Esophagus squamous epithelium (tissue), 4 donors: Measurements from ENCODE around the gene XAGE1A.
"Not testable (repeated sequence)": the region's sequence is repeated elsewhere in the genome, so short reads cannot be mapped to it uniquely, and the experiment has no call there.

Experiments
- CTCF ChIP-seq, 6 experiments: fragments of 450-650 bp in 4 of 6; fragments of 200-600 bp in 2 of 6; sonication (generic) in 2 of 6; IDR thresholded peaks; one replicate each; pipeline ENCODE4 v1.5.1; 2016 to 2019; ENCODE audit warnings: antibody characterized with exemption in 6 of 6, mild to moderate bottlenecking in 4 of 6, moderate library complexity in 4 of 6
- POLR2A ChIP-seq, 4 donors: fragments of 450-650 bp; IDR thresholded peaks; one replicate each; pipeline ENCODE4 v1.6.1; 2017; ENCODE audit warnings: antibody characterized with exemption in 4 of 4, mild to moderate bottlenecking in 4 of 4, moderate library complexity in 3 of 4

GRCh38 chrX:52548769-52549168 is 53.2 kb downstream of the XAGE1A start:
- not testable (repeated sequence) for TF ChIP-seq CTCF, POLR2A (IDR thresholded peaks at IDR 0.05)
